ENCODE data around the gene HSPA12A.

HSPA12A gene

DNA sequence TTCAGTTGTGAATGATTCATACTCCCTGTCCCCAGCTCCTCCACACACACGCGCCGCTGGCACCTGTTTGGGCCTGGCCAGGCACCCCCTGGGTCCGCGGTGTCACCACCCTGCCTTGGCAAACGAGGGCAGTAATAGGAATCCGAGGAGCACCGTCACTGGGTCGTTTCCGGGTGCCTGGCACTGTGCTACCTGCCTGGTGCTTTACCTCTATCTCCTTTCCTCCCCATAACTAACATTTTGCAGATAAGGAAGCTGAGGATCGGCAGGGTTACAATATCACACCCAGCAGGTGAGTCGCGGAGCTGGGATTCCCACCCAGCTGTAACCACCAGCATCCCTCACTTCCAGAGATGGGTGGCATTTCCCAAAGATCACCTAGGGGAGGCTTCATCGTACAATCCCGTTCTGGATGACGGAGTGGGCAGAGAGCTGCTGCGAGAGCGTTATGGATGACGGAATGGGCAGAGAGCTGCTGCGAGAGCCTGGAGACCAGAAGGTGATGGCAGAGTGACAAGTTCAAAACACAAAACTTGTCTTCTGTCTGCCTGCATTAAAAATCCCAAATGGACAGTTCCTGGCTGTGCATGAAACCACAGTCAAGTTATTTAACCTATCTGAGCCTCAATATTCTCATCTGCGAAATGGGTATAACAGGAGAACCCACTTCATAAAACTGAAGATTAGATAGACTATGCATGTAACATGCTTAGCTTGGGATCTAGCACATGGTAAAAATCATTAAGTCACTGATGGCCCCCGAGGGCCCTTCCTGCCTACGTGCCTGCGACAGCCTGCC, 1.1 kb upstream of the HSPA12A start:
- no peak for DNase-seq

DNA sequence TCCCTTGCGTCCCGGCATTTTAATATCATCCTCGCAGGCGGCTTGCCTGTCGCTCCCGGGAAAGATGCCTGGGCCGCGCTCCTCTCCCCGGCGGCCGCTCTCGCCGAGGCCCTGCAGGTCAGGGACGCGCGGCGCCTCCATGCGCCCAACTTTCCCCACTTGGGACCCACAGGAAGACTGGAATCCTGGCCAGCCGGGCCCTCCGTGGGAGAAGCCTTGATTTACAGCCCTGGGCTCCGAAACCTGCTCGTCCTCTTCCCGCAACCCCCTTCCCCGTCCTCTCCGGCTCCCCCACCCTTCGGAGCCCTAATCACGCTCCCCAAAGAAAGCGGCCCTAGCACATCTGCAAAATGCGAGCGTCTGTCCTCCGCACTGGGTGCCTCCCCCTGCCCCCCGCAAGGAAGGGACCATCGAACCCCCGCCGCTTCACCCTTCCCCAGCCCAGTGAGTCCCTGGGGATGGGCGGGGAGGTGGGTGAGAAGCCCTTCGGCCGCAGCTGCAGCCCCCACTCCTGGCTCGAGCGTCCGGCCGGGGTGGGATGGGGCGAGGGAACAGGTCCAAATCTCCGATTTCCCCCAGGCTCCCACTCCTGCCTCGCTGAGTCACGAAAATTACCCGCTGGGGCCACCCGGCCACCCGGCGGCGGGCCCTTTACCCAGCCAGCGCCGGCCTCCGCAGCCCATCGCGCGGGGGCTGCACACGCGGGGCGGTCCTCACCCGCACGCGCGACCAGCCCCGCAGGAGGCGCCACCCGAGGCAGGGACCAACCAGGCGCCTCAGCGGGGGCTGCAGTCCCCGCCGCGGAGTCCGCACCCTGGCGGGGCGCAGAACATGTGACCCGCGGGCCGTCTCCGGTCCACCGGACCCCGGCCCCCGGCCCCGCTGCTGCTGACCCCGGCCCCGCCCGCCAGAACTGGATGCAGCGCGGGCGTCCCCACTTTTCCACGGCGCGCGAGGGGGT, 695 bp downstream of the HSPA12A start:
- no peak for DNase-seq

DNA sequence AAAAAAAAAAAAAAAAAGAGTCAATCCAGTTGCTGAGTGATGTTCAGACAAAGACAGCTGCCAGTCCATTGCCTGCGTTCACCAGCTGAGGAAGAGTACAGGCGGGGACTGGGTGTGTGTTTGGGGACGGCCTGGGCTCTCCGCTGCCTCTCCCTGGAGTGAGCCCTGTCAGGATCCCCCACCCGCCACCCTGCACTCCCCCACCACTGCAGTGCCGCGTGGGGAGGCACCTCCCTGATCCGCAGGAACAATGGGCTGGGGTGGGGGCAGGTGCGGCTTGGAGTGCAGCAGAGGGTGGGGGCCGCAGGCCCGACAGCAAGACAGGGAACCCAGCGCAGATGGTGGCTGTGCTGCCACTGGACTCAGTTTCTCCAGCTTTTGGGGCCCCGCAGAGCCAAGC, 1.4 kb downstream of the HSPA12A start:
- no peak for DNase-seq

DNA sequence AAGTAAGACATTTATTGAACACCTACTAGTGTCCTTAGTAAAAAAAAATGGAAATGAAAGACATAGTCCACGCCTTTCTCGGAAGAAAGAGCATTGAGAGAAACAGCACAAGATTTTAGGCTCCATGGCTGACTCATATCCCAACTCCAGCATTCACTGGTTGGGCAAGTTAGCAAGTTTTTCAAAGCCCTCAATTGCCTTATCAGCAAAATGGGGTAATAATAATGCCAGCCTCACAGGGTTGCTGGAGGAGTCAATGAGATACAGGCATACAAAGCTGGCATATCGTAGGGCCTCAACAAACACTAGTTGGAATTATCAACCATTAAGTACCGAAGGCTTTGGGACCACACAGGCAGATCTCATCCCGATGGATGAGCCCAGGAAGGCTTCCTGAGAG, 4.0 kb downstream of the HSPA12A start:
- DNase-seq, result no peak

DNA sequence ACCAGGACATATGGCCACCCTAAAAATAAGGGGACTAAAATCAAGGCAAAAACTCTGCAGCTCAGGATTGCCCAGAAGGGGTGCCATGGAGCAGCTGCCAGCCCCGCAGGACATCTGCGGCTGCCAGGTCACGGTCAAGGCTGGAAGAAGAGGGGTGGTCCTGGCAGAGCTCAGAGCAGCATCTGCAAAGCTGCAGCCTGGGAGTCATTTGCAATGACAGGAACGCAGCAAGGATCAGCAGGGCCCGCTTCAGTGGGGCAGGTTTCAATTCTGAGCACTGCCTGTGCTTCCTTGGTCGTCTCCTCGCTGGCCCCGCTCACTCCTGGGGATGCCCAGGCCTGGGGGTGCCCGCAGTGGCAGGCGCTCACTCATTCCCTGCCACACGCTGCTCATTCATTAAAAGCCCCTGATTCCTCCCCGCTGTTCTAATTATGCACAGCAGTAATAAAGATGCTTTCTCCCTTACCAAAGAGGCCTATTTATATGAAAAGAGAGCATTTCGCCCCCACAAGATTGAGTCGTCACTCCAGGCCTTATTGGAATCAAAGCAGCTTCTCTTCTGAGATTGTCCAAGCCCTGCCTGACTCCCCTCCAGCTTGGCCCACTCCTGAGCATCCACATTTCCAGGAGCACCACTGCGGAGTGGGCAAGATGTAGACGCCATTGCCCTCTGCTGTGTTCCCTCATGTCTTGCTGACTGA, 4.6 kb downstream of the HSPA12A start:
- DNase-seq, result no peak

DNA sequence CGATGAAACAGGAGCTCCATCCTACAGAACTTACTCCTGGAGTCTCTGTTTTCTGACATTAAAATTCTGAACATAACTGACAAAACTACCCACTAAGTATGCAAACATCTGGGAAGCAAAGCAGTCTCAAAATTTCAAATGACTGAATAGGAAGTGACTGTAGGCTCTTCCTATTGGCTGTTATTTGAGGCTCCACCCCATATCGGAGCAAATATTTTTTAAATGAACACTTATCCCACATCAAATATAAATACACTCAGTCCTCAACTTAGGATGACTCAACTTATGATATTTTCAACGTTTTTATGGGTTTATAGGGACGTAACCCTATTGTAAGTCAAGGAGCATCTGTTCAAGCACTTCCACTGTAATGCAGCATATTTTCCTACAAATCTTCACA, 8.8 kb downstream of the HSPA12A start:
- DNase-seq, result no peak

DNA sequence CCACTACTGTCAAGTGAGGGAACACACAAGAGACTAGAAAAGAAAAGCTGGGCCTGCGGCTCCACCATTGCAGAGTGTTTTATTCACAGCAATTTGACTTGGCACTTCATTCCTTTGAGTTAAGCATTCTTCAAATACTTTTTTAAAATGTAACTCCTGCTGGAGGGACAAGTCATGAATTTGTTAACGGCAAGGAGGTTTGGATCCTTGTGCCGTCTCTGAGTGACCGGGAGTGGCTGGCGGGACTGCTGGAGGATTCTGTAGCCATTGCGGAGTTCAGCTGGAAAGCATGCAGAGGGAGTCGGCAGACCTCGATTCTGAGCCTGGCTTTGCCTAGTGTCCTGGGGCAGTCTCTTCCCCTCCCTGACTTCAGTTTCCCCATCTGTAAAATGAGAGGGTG, 9.8 kb downstream of the HSPA12A start:
- DNase-seq, result no peak

DNA sequence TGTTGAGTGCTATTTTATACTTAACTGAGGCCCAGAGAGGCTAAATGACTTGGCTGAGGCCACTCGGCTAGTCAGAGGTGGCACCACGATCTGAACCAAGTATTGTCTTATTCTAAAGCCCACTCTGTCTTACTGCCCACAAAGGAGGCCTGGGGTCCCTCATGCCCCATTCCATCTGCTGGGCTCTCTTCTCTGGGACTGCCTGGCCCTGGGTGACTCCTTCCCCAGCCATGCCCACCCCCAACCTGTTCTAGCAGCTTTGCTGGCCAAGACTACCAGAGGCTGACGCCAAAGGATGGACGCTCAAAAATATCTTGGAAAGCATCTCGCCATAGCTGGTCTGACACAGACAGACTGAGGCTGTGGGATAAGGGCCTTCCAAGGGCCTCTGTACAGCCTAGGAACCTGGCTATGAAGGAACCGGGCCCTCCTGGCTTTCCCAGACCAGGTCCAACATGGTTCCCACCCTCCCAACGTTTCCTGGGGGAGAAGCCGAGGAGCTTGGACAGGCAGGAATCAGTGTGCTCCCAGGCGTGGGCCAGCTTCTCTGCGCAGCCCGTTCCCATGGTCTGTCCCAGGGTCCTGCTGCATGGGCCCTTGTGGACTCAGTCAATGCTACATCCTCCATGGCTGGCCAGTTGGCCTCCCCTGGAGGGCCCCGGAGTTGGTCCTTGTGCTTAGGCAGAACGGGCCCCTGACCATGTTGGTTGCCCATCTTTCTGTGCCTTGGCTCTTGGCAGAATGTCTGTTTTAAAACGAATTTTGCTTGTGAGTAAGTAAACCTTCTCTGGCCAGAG, 11.7 kb downstream of the HSPA12A start:
- no peak for DNase-seq

DNA sequence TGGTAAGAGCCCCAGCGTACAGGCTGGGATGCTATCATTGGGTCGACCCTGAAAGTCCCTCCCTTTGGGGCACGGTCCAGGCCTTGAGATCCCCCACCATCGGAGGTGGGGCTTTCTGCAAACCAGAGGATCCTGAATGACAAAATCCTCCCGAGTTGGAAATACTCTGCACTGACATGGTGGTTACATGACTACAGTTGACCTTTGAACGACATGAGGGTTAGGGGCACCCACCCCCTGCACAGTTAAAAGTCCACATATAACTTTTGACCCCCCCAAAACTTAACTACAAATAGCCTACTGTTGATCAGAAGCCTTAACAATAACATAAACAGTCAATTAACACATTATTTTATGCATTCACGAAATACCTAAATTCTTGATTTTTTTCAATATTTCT, 13.1 kb downstream of the HSPA12A start:
- no peak for DNase-seq

DNA sequence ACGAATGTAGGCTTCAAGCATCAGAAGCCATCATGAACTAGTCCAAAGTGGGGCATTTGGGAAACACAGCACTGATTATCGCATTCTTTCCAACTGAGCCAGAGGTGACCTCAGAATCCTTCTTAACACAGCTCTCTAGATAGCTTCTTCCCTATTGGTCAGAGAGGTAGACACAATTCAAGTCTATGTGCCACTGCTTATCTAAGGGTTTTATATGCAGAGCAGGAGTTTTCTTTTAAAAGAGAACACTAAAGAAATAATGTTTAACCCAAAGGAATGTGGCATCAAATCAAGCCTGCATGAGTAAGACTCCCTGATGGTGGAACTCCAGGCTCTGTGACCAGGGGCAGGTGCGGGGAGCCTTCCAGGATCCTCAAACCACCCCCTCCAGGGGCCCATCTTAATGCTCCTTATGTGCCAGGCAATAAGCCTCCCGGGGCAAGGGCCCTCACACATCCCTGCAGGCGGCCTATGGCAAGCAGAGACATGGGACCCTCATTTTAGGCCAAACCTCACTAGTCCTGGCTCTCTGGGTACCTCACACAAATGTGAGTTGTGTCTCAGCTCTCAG, 13.8 kb downstream of the HSPA12A start:
- no peak for DNase-seq

DNA sequence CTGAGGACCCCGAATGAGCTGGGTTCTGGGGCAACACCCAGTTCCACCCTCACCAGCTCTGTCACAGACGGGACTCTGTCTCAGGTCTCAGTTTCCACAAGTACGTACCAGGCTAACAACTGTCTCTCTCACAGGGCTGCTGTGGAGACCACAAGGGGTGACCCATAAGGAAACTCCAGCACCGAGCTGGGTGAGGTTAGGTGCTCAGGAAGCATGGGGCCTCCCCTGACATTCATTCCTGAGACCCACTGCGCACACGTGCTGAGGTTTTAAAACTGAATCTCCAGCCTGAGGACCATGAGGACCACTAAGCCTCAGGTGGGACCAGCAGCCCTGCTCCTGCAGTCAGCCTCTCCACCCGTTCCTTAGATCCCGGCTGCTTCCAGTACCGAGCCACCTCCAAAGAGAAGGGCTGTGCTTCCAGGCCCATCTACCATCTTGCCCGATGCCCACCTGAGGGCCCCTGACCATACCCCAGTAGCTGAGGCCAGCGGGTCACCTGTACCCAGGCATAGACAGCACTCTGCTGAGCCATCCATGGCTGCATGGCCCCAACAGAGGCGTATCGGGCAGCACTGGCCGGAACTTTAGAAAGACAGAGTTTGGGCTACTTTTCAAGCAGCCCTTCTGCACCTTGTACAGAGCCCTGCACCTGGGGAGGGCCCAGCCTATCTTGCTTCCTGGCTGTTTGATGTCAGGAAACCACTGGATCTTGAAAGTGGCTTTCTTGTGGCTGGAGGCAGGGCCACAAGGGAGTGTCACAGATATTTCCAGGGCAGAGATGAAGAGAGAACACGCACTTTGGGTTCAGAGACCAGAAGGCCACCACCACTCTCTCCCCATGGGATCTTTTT, 18.7 kb downstream of the HSPA12A start:
- DNase-seq, result no peak

DNA sequence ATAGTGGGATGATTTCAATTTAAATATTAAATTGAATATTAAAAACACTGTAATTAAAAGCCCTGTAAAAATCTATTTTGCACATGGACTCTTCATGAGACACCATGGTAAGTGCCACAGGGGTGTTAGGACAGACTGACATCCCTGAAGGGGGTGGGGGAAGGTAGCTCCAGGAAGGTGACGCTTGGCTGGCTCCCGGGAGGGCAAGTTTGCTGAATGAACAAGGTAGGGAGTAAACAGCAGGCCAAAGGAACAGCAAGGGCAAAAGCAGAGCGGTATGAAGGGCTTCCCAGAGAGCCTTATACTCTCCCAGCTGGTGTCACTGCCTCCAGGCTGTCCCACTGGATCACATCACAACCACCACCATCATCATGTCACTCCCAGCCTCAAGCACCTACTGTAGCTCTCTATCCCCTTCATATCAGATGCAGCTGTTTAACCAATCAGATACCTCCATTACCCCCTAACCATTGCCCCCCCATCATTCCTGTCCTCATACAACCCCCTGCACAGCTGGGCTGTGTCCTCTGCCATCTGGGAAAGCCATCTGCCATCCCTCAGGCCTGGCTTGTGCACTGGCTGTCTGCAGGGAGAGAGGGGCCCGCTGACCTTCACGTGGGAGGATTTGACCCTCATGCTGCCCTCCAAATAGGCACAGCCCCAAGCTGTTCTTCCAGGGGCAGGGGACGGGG, 19.5 kb downstream of the HSPA12A start:
- no peak for DNase-seq

DNA sequence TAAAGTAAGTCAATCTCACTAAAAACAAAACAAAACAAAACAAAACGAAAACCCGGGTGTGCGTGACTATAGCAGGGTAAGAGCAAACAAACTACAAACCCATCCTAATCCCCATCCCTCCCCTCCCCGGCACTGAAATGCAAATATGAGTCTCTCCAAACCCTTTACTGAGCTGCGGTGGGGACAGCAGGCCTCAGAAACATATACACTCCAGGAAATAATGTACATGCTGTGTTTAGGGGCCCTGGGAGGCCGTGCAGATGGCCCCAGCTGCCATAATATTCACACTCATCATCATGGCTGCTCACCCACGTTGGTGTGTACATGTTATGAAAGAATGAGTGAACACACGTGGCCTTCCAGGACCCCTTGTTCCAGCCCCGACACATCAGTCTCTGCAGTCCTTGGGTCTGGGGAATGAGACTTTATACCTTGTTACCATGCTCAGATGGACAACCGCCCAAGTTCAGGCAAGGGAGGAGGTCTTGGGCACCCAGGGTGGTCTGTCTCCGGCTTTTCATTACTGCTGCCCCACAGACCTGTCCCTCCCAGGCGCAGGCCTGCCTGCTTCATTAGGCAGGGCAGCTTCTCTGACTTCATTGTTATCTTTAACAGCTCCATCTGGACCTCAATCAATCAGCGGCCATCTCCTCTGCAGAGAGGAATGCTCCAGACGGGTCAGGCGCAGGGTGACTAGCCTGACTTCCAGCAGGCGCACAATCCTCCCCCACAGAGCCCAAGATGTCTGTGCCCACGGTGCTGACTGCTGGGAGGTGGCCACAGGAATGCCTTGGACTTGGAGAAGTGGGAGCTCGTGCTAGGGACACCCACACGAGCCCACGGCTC, 20.6 kb downstream of the HSPA12A start:
- DNase-seq, result no peak

DNA sequence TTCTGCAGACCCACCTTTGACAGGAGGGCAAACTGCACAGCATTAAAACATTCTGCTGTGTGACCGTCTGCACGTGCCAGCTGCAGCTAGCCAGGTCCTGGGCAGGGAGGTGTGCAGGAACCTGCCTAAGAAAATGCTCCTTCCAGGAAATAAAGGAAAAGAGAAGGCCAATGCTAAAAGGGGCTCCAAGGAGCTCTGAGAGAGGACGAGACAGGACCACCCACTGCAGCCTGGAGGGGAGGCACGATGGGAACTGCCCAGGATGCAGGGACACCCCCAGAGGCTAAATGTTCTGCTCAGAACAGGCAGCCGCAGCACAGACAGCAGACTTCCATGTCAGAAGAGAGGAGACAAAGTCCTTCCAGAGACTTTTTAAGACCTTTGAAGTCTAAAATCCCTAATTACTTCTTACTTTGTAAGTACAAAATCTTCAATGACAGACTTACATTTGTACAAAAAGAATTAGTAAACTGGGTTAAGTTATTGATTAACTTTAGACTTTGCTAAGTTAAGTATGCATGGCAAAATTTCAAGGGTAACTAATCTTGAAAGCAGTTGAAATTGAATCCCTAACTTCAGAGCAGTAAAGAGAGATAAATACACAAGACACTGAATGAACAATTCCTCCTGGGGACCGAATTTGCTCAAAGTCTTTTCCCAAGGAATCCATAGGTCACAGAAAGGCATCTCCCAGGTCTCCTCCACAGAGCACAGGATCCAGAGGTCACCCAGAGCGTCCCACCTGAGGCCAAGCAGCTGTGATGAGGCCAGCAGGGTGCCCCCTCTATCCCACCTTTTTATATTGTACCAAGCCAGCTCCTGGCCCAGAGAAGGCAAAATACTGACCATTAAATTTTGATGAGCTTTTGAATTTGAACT, 21.5 kb downstream of the HSPA12A start:
- DNase-seq, result no peak

DNA sequence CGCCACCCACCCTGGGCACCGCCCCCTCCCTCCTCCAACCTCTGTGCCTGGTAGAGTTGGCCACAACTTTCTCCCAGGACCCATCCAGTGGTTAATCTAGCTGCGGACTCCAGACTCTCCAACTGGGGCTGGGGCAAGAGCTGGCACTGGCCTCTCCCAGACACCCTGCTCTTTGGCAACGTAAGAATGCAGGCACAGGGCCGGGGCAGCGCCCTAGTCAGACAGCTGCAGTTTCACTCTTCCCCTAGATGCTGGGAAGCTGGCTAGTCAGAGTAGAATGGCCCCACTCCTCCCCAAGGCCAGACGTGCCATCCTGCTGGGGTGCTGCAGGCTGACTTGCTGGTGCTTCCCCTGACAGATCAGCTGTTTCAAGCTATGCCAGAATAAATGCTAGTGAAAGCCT, 22.1 kb downstream of the HSPA12A start:
- no peak for DNase-seq

DNA sequence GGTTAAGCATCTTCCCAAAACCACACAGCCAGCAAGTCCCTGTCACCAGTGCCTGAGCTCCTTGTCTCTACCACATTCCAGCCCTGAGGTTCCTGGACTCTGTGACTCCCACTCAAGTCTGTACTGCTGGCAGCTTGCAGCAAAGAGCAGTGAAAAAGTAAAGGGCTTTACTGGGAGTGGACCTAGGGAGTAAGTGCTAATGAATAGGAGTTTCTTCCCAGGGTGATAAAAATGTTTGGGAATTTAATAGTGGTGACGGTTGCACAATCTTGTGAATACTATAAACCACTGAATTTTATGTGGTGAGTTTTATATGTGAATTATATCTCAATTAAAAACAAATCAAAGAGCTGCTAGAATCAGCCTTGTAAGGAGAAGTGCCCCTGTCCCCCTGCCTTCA, 22.6 kb downstream of the HSPA12A start:
- no peak for DNase-seq

DNA sequence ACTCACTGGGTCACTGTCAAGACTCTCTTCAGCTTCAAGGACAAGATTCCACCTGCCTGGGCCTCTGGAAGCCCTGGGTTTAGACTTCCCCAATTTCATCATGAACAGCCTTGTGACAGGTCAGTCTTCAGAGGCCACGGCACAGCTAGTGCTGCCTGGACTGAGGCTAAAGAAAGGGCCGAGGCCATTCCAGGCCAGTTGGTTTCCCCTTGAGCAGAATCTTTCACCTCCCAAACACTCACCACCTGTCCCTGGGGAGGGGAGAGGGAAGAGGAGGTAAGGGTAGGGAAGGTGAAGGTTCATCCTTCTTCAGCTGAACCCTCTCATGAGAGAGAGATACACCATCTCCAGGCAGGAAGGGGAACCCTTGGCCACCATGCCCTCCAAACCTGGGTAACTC, 24.3 kb downstream of the HSPA12A start:
- DNase-seq, result no peak

DNA sequence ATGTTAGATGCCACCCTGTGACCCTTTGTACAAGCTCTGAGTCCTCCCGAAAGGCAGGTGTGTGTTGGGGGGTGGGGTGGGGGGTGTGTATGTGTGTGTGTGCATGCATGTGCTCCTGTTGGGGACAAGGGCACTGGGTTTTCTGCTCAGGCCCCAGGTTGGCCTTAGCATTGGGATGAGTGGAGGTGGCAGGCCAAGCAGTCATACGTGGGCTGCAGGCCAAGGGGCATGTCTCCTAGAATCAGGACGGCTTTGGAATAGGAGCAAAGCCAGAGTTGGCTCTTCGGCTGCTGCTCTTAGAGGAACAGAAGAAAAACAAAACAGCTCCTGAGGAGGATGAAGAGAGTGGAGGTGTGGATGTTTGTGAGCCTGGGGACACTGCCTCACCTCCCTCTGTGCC, 26.0 kb downstream of the HSPA12A start:
- DNase-seq, result no peak

Measured in DMS79 (cell line).